HEK293T (cell line): ENCODE data around the gene ZNF814.
"Not testable (repeated sequence)": the region's sequence is repeated elsewhere in the genome, so short reads cannot be mapped to it uniquely, and the experiment has no call there.

Source experiments
- CTCF ChIA-PET: fragments of 350-600 bp; formaldehyde crosslinking; extraction: SDS; loops from one replicate; lab custom pipeline; 2021; ENCODE audit warnings: antibody characterized with exemption, inconsistent platforms; lab: Yijun Ruan, JAX
- POLR2A ChIA-PET: fragments of 350-600 bp; formaldehyde crosslinking; extraction: SDS; loops from one replicate; lab custom pipeline; 2020; ENCODE audit warnings: antibody characterized with exemption, inconsistent platforms; lab: Yijun Ruan, JAX
- DNase-seq: peaks from one replicate; pipeline ENCODE4 v3.0.0; 2012; ENCODE audit warnings: mixed read lengths; ENCODE audit errors: extremely low spot score
- ARNT ChIP-seq: fragments of 450-650 bp; IDR thresholded peaks from 2 replicates; pipeline ENCODE4 v1.6.1; 2017; ENCODE audit warnings: mild to moderate bottlenecking
- BHLHE40 ChIP-seq: fragments of 450-650 bp; IDR thresholded peaks from 2 replicates; pipeline ENCODE4 v1.6.1; 2016; ENCODE audit warnings: mild to moderate bottlenecking, moderate library complexity, borderline replicate concordance
- CTBP1 ChIP-seq: fragments of 450-650 bp; IDR thresholded peaks from 2 replicates; pipeline ENCODE4 v1.6.1; 2016; ENCODE audit warnings: borderline replicate concordance
- ELF4 ChIP-seq: fragments of 450-650 bp; IDR thresholded peaks from 2 replicates; pipeline ENCODE4 v1.6.1; 2017; ENCODE audit warnings: antibody characterized with exemption
- FOXA1 ChIP-seq: fragments of 450-650 bp; IDR thresholded peaks from 2 replicates; pipeline ENCODE4 v1.6.1; 2016; ENCODE audit warnings: mild to moderate bottlenecking
- FOXK2 ChIP-seq: fragments of 450-650 bp; IDR thresholded peaks from 2 replicates; pipeline ENCODE4 v1.6.1; 2016; ENCODE audit warnings: mild to moderate bottlenecking
- FOXM1 ChIP-seq: fragments of 450-650 bp; IDR thresholded peaks from 2 replicates; pipeline ENCODE4 v1.6.1; 2017; ENCODE audit warnings: mild to moderate bottlenecking, borderline replicate concordance
- HDGF ChIP-seq: fragments of 450-650 bp; IDR thresholded peaks from 2 replicates; pipeline ENCODE4 v1.6.1; 2017; ENCODE audit warnings: antibody characterized with exemption, borderline replicate concordance
- L3MBTL2 ChIP-seq: fragments of 450-650 bp; conservative IDR thresholded peaks from 2 replicates; pipeline ENCODE4 v1.6.1; 2016; ENCODE audit warnings: mild to moderate bottlenecking
- LEF1 ChIP-seq: fragments of 450-650 bp; IDR thresholded peaks from 2 replicates; pipeline ENCODE4 v1.6.1; 2017; ENCODE audit warnings: mild to moderate bottlenecking, borderline replicate concordance
- NFRKB ChIP-seq: fragments of 450-650 bp; IDR thresholded peaks from 2 replicates; pipeline ENCODE4 v1.6.1; 2016; ENCODE audit warnings: mild to moderate bottlenecking, moderate library complexity
- PKNOX1 ChIP-seq: fragments of 450-650 bp; IDR thresholded peaks from 2 replicates; pipeline ENCODE4 v1.6.1; 2016
- SP1 ChIP-seq: fragments of 450-650 bp; IDR thresholded peaks from 2 replicates; pipeline ENCODE4 v1.6.1; 2017
- SUZ12 ChIP-seq: fragments of 450-650 bp; IDR thresholded peaks from 2 replicates; pipeline ENCODE4 v1.6.1; 2016; ENCODE audit warnings: mild to moderate bottlenecking
- TARDBP ChIP-seq: fragments of 450-650 bp; IDR thresholded peaks from 2 replicates; pipeline ENCODE4 v1.6.1; 2016
- ZNF384 ChIP-seq: fragments of 450-650 bp; IDR thresholded peaks from 2 replicates; pipeline ENCODE4 v1.6.1; 2016

Gene ZNF814

DNA sequence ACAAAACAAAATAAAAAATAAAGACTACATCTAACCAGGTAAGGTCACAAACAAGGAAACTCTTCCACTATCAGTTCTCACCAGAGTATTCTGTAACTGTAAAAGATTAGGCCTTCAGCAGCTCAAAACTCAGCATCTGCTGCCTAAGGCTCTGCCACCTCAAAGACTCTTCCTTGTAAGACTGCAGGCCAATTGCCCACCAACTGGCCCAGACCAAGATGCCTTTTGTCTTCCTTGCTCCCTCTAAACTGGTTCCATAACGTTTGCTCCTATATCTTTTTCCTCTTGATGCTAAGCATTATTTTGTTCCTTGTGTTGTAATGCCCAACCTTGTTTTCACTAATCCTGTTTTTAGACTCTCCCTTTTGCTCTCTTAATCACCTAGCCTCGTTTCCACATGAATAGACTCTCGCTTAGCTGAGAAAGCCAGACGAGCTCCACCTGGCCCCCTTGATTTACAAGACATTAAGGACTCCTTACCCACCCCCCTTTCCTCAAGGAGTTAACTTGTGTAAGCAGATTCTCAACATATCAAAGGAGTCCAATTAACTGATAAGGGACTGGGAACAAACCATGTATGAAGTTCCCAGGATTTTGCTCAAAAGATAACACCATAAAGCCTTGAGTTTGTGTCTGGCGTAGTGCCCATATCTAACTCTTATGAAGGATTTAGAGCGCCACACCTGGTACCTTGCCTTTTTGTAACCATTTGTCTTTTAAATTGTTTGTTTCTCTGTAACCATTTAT is 1.5 kb downstream of the ZNF814 start:
- POLR2A ChIA-PET: no interaction called here
- DNase-seq: no peak

GRCh38 chr19:57886046-57886445 is 2.8 kb downstream of the ZNF814 start:
- no peak for TF ChIP-seq SP1
- no peak for TF ChIP-seq CTBP1
- no peak for TF ChIP-seq FOXA1
- no peak for TF ChIP-seq L3MBTL2
- CTCF ChIA-PET: interaction anchor here (0.5 kb wide), 1 partner anchor 776 kb away, joined by 6 read pairs; no protein-coding TSS in a partner anchor
- no peak for DNase-seq
- POLR2A ChIA-PET: no interaction called here

More for the DNA sequence above, 1.5 kb downstream of the ZNF814 start:
- TF ChIP-seq CTBP1 (no peak), FOXK2 (no peak), FOXM1 (no peak), HDGF (no peak), L3MBTL2 (no peak)
- CTCF ChIA-PET: no interaction called here

DNA sequence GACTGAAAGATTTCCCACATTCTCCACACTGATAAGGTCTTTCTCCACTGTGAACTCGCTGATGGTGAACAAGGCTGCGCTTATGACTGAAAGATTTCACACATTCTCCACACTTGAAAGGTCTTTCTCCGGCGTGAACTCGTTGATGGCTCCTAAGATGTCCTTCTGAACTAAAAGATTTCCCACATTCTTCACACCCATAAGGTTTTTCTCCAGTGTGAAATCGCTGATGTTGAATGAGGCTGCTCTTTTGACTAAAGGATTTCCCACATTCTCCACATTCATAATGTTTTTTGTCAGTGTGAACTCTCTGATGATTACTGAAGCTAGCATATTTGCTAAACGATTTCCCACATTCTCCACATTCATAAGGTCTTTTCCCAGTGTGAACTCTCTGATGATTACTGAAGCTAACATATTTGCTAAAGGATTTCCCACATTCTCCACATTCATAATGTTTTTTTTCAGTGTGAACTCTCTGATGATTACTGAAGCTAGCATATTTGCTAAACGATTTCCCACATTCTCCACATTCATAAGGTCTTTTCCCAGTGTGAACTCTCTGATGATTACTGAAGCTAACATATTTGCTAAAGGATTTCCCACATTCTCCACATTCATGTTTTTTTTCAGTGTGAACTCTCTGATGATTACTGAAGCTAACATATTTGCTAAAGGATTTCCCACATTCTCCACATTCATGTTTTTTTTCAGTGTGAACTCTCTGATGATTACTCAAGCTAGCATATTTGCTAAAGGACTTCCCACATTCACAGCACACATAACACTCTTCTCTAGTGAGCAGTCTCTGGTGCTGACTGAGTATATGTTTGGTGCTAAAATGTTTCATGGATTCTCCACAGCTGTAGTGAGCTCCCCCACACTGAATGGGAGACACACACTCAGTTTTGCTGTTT is 14.7 kb downstream of the ZNF814 start:
- DNase-seq, POLR2A ChIA-PET, CTCF ChIA-PET: not testable (repeated sequence)

GRCh38 chr19:57872450-57872849 is 16.4 kb downstream of the ZNF814 start:
- ChIA-PET POLR2A (no interaction called here), CTCF (no interaction called here)
- DNase-seq: no peak
- TF ChIP-seq CTBP1: no peak
- no peak for TF ChIP-seq SUZ12
- no peak for TF ChIP-seq ZNF384
- no peak for TF ChIP-seq ARNT
- no peak for TF ChIP-seq FOXA1
- TF ChIP-seq SP1: no peak
- no peak for TF ChIP-seq FOXM1
- TF ChIP-seq NFRKB: no peak
- TF ChIP-seq ELF4: no peak
- TF ChIP-seq PKNOX1: no peak
- no peak for TF ChIP-seq LEF1
- no peak for TF ChIP-seq L3MBTL2
- TF ChIP-seq TARDBP: no peak
- TF ChIP-seq HDGF: no peak
- no peak for TF ChIP-seq FOXK2

GRCh38 chr19:57870225-57870624 is 18.6 kb downstream of the ZNF814 start:
- POLR2A ChIA-PET: no interaction called here
- no peak for DNase-seq
- TF ChIP-seq NFRKB (no peak), ZNF384 (no peak), FOXA1 (no peak), HDGF (no peak), ARNT (no peak), SP1 (no peak), FOXM1 (no peak), CTBP1 (no peak), PKNOX1 (no peak), TARDBP (no peak), SUZ12 (no peak), ELF4 (no peak), BHLHE40 (no peak), FOXK2 (no peak), L3MBTL2 (no peak), LEF1 (no peak)
- CTCF ChIA-PET: no interaction called here

GRCh38 chr19:57869655-57870054 is 19.2 kb downstream of the ZNF814 start:
- POLR2A ChIA-PET, DNase-seq, CTCF ChIA-PET: not testable (repeated sequence)
- TF ChIP-seq L3MBTL2: peak; percentile 45

DNA sequence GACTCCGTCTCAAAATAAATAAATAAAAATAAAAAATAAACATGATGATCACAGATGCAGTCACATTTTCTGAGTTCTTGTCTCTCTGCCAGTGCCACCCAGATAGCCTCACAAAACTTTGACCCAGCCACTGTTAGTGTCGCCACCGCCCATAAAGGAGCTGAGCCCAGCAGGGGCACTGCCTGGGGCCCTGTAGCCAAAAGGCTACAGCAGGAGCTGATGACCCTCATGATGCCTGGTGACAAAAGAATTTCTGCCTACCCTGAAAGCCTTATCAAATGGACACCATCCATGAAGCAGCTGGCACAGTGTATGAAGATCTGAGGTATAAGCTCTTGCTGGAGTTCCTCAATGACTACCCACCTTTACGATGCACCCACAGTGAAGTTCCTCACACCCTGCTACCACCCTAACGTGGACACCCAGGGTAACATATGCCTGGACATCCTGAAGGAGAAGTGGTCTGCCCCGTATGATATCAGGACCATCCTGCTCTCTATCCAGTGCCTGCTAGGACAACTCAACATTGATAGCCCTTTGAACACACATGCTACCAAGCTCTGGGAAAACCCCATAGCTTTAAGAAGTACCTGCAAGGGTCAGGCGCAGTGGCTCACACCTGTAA is 20.9 kb downstream of the ZNF814 start:
- POLR2A ChIA-PET: no interaction called here

DNA sequence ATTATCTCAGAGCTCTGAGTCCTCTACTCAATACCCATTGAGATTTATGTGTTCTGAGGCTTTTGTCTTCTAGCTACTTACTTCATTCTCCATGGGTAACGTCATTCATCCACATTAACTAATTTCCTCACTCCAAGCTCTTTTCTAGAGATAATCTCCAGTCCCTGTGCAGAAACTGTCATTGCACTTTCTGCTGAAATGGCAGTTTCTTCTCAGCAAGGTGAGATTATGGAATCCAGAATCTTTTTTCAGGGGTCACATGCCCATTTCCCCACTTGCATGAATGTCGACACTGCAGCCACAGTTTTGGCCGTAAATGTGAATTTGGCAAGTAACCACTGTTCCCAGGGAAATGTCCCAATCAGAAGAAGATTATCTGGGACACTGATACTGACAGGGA is 26.5 kb downstream of the ZNF814 start:
- CTCF ChIA-PET, DNase-seq: not testable (repeated sequence)
- POLR2A ChIA-PET: interaction anchor here (0.8 kb wide), 1 partner anchor 43 kb away, joined by 3 read pairs; no protein-coding TSS in a partner anchor

More for the DNA sequence above, 20.9 kb downstream of the ZNF814 start:
- no peak for DNase-seq
- CTCF ChIA-PET: no interaction called here
- TF ChIP-seq FOXA1 (no peak), SUZ12 (no peak), L3MBTL2 (no peak), CTBP1 (no peak), HDGF (no peak), NFRKB (no peak), FOXM1 (no peak), SP1 (no peak)

DNA sequence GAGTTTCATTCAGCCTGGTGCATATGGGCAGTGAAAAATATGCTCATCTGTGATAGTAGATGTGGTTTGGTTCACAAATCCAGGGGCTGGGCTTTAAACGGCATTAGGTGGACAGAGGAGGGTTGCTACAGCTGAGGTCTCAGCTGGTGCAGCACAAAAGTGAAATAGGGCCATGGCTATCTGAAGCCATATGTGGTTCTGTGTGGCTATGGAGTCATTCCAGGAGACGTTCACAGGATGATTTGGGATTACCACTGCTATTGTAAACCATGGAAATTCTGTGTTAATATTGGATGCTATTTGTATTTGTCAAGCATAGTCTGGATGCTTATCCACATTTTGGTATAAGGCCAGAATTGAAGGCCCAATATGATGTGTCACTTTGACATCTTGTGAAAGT is 34.7 kb downstream of the ZNF814 start:
- DNase-seq, POLR2A ChIA-PET, CTCF ChIA-PET: not testable (repeated sequence)

DNA sequence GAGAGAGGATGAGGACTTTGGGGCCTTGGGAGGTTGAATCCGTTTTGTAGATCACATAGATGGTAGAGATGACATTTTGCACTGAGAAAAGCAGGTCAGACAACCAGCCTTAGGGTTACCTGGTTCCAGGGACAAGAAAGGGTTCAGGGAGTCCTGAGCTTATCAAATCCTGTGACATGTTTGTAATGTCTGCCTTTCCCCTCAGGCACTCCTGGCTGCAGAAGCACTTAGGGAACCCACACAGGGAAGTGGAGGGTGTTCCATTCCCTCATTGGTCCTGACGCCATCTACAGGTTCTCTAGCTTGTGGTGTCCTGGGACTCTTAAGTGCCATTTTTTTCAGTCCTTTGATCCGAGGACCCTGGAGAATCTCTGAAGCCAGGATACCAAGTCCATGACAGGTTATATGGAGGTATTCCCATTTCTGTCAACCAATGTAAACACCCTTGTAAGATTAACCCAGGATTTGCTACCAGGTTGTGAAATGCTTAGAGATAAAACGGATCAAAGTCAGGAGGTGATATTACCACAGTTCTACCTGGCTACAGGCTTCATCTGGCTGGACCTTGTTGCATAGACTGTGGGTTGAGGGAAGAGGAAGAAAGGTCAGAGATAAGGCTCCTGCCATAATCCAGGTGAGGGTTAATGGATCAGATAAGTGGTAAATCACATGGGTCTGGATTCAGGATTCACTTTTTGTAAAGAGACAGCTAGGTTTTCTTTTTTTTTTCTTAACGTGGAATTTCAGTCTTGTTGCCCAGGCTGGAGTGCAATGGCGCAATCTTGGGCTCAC is 36.8 kb downstream of the ZNF814 start:
- CTCF ChIA-PET, POLR2A ChIA-PET, DNase-seq: not testable (repeated sequence)
